ENCODE measurements around the gene NOXO1.
A peak's percentile ranks its signal among the peaks of the same experiment; 100 is the strongest.
"Not testable (repeated sequence)": the region's sequence is repeated elsewhere in the genome, so short reads cannot be mapped to it uniquely, and the experiment has no call there.

NOXO1 gene

DNA sequence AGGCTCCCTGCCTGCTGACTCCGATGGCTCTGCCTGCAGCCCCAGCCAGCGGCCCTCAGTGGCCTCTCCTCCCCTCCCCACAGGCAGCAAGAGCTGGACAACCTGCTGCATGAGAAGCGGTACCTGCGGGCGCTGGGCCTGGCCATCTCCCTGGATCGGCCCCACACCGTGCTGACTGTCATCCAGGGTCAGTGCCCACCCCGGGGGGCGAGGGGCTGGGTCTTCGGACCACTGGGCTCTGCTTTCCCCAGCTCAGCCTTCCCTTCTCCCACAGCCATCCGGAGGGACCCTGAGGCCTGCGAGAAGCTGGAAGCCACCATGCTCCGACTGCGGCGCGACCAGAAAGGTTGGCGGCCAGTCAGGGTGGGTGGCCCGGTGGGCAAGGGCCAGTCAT is 3.4 kb downstream of the NOXO1 start:
- DNase-seq: no peak

DNA sequence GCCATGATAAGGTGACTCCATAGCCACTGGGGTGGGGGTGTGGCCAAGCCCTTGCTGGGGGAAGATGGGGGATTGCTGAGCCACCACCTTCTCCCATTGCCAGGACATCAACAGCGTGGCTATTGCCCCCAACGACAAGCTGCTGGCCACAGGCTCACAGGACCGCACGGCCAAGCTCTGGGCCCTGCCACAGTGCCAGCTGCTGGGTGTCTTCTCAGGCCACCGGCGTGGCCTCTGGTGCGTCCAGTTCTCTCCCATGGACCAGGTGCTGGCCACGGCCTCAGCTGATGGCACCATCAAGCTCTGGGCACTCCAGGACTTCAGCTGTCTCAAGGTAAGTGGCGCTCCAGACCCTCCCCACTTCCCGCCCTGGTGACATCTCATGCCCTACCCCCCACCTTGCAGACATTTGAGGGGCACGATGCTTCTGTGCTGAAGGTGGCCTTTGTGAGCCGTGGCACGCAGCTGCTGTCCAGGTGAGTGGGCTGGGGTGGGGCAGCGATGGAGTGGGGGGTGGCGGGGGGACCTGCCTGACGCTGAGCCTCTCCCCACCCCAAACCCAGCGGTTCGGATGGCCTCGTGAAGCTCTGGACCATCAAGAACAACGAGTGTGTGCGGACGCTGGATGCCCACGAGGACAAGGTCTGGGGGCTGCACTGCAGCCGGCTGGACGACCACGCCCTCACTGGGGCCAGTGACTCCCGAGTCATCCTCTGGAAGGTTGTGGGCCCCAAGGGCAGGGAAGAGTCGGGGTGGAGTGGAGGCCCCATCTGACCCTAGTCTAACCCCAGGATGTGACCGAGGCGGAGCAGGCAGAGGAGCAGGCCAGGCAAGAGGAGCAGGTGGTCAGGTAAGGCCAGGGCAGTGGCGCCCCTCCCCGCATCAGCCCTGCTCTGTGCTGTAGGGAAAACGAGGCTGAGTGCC is 4.1 kb downstream of the NOXO1 start:
- DNase-seq: no peak

DNA sequence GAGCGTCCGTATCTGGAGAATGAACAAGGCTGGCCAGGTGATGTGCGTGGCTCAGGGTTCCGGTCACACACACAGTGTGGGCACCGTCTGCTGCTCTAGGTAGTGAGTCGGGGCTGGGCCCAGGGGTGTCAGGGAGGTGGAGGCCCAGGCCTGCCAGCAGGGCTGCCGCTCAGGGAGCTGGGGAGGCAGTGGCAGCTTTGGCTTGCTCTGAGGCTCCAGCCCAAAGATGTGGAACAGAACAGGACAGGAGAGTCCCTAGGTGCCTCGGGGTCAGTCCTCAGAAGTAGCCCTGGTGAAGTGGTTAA is 5.1 kb downstream of the NOXO1 start:
- DNase-seq: no peak

DNA sequence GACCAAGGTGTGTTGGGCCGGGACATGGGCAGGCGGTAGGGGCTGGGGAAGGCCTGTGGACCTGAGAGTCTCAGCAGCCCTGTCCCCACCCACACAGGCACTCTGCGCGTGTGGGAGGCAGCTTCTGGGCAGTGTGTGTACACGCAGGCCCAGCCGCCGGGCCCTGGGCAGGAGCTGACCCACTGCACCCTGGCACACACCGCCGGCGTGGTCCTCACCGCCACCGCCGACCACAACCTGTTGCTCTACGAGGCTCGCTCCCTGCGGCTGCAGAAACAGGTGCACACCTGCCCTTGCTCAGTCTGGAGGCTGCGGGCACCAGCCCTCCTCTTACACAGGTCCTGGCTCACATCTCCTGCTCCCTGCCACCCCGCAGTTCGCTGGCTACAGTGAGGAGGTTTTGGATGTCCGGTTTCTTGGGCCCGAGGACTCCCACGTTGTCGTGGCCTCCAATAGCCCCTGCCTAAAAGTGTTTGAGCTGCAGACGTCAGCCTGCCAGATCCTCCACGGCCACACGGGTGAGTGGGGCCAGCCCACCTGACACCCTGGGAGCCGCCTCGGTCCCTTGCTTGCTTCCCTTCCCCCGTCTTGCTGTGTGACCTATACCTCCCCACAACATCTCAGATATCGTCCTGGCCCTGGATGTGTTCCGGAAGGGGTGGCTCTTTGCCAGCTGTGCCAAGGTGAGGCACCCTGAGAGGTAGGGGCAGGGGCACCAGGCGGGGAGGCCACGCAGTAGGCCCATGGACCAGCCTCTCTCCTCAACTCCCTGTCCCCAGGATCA is 5.6 kb downstream of the NOXO1 start:
- DNase-seq: no peak

DNA sequence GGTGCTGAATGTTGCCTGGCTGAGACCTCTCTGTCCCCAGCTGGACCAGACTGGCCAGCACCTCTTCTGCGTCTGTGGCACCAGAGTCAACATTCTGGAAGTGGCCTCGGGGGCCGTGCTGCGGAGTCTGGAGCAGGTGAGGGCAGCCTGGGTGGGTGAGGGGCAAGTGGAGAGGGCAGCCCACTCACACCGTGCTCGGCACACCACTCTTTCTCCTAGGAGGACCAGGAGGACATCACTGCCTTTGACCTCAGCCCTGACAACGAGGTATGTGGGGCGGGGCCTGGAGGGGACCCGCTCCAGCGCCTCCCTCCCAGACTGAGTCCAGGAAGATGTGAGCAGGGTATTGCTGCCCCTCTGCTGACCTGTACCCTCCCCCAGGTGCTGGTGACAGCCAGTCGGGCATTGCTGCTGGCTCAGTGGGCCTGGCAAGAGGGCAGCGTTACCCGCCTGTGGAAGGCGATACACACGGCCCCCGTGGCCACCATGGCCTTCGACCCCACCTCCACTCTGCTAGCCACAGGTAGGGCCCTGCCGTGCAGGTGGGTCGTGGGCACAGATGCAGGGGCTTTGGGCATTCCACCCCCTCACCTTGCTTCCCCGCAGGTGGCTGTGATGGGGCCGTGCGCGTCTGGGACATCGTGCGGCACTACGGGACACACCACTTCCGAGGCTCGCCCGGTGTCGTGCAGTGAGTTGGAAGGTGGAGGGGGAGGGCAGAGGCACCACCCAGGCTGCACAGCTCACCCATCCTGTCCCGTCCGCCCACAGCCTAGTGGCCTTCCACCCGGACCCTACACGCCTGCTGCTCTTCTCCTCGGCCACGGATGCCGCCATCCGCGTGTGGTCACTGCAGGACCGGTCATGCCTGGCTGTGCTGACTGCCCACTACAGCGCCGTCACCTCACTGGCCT is 6.9 kb downstream of the NOXO1 start:
- DNase-seq: no peak

DNA sequence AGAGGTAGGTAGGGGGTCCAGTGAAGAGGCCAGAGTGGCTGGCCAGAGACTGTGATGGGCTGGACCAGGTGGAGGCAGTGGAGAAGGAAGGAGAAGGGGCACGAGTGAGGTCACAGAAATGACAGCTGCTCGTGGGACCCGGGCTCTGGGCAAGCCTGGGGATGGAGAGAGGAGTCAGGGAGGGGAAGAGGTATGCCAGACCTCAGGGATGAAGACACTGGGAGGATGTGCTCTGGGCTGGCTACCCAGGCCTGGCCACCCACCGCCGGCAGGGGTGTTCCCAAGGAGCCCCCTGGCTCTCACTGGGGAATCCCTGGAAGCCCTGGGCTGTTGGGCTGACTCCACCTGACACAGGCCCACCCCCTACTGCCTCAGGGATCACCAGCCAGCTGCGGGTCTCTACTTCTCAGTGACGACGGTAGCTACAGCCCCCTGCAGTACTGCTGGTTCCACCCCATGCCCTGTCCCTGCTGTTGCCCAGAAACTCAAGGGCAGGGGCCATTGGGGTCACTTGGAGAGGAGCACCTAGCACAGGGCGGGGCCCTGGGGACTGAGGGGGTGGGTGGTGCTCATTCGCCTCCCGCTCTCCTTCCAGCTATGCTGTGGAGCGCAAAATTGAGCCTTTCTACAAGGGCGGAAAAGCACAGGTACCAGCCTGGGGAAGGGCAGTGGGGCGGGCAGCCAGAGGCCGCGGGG is 7.7 kb downstream of the NOXO1 start:
- no peak for DNase-seq

DNA sequence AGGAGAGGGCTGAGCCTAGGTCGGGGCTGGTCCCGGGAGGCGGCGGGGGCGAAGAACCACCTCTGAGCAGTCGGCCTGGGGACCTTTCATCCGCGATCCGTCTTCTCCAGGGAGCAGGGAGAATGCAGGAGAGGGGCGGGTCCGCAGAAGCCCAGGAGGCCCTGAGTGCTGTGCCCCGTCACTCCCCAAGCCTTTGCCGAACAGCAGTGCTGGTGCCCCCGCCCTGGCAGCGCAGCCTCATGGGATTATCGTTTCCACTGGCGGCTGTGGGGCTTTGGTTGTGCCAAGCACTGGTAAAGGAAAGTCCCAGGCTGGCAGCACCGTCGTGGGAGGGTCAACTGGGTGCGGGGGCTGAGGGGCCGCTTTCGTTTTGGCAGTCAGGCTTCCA is 8.8 kb downstream of the NOXO1 start:
- no peak for DNase-seq

DNA sequence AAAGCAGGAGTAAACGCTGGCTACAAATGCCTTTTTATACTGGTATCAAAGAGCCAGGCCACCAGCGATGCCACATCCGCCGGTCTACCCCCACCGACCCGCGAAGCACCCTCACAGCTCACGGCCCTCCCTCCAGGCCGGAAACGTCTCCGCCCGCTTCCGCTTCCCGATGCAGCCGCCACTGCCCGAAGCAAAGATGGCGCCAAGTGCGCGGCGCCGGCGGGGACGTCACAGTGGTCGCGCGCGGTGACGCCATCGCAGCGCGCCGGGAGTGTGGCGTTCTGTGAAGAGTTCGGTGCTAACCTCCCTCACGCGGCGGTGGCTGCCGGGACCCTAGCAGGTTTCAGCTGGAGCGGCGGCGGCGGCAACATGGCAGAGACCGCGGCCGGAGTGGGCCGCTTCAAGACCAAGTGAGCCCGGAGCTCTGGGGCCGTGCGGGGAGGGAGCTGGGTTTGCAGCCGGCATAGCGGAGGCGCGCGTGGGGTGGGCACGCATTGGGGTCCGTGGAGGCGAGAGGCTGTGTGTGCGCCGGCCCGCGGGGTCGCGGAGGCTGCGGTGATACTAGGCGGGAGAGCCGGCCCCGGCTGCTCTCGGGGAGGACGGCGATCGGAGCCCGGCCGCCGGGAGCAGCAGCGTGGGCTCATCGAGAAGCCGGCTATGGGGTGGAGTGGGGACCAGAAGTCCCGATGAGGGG is 9.3 kb downstream of the NOXO1 start, which contains the start of gene TBL3:
Gene TBL3, plus strand, starts transcription at position 258 of the 694 bp plus-strand sequence. Its CDS starts 112 bp downstream, at position 370.
- DNase-seq: peak; percentile 63

DNA sequence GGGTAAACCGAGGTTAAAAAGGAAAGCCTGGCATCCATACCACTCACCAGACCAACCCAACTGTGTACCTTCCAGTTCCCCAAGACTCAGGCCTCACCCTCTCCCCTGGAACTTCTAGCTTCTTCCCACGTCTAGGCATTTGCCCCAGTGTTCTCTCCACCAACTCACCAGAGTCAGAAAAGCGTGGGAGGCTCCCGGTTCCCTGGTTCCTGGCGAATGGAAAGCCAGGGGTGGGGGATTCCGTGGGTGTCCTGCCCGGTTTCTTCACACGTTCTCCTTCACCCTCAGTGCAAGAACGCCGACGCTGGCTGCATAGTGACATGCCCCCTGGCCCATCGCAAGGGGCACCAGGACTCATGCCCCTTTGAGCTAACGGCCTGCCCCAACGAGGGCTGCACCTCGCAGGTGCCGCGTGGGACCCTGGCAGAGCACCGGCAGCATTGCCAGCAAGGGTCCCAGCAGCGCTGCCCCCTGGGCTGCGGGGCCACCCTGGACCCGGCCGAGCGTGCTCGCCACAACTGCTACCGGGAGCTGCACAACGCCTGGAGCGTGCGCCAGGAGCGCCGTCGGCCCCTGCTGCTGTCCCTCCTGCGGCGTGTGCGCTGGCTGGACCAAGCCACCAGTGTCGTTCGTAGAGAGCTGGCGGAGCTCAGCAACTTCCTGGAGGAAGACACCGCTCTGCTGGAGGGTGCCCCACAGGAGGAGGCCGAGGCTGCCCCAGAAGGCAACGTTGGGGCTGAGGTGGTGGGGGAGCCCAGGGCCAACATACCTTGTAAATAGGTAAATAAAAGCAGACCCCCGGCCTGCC is 12.9 kb downstream of the NOXO1 start:
- DNase-seq: no peak

DNA sequence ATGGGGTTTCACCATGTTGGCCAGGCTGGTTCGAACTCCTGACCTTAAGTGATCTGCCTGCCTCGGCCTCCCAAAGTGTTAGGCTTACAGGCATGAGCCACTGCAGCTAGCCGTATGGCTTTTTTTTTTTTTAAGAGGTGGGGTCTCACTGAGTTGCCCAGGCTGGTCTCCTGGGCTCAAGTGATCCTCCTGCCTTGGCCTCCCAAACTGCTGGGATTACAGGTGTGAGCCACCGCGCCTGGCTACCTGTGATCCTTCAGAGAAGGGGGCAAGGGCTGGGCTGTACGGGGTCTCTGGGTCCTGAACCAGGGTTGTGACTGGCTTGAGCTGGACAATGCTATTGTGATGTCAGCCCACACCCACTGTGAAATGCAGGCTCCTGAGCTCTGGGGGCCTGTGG is 14.8 kb downstream of the NOXO1 start, which contains the start of gene RNF151:
Gene RNF151, plus strand, starts transcription at position 397 of the 400 bp plus-strand sequence. CDS start 26 bp downstream, outside the sequence.
- no peak for DNase-seq

DNA sequence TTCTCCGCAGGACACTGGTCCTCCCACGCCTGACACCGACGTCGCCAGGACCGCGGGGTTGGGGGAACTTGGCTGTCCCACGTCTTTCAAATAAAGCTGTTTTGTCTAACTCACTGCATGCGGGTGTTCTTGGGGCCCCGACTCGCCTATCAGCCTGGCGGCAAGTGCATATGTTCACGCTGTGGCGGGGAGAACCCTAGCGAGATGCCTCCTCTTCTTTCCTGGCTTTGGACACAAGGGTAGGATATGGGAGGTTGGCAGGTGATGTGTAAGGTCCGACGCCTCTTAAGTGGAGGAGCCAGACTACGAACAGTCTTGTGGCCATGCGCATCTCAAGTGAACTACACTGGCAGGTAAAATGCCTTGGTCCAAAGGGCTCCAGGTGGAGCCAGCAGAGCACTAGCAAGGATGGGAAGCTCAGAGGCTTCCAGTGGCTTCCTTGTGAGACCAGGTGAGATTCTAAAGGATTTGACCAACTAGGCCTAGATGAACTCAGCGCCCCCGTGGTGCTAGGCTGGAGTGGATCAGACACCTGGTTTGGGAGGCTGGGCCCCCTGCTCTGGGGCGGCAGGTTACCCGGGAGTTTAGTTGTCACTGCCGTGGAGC is 15.8 kb downstream of the NOXO1 start:
- no peak for DNase-seq

DNA sequence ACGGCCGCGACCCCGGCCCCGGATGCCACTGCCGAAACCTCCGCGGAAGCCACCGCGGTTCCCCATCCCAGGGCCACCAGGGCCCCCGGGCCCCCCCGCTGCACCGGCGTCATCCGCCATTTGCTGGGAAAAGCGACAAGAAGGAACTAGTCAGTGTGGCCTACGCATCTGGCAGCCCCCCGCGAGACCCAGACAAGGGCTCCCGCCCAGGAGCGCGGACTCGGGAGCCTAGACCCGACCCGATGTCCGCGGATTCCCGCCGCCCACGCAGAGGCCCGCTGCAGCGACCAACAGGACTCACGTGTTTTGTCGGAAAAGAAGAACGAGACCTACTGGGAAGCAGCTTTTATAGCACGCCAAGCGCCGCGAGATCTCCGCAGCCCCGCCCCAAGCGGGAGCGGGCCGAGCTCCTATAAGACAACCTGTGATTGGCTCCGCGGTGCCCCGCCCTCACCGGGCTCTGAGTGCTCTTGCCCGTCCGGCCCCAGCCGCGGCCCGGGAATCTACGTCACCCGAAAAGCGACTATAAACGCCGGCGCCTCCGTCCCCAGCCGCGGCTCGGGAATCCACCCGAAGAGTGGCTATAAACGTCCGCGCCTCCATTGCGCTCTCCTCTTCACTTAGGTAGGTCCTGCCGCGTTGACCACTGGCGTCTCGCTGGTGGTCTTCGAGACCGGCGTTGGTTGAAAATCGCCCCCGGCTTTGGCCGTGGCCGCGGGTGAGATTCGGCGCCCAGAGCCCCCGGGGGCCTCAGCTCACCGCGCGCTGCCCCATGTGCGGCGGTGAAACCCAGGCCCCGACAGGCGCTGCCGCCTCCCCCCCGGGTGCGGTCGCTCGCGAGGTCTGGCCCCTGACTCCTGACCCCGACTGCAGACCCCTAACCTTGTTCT is 16.5 kb downstream of the NOXO1 start, which contains the start of gene RPS2:
Gene RPS2, minus strand, starts transcription at position 321 of the 890 bp plus-strand sequence. Its CDS starts 201 bp downstream, at position 120.
- DNase-seq: peak; percentile 92

DNA sequence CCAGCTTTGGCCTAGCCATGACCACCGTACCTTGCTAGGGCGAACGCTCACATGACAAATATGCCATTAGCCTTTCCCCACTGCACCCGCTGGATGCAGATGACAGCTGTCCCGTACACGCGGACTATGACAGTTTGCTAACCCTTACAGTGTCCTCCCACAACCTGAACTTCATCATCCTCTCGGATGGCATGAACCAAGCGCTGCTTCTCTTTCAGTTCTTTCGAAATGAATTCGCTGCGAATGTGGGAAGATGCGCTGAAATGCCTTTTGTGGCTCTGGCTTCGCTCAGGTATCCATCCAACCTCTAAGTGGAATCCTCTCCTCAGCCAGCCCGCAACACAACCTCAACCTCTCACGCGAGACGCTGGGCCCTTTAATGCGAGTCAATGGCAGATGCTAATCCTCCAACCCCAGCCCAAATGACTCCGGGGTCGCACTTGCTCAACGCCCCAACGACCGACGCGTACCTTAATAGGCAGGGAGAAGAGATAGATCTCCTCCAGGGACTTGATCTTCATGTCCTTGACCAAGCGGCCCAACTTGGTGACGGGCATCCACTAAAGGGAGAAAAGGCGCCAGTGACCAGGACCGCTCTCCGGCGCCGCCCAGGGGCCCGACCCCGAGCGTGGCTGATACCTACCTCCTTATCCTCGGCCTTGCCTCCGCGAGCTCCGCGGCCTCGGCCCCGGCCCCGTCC is 17.3 kb downstream of the NOXO1 start:
- no peak for DNase-seq

DNA sequence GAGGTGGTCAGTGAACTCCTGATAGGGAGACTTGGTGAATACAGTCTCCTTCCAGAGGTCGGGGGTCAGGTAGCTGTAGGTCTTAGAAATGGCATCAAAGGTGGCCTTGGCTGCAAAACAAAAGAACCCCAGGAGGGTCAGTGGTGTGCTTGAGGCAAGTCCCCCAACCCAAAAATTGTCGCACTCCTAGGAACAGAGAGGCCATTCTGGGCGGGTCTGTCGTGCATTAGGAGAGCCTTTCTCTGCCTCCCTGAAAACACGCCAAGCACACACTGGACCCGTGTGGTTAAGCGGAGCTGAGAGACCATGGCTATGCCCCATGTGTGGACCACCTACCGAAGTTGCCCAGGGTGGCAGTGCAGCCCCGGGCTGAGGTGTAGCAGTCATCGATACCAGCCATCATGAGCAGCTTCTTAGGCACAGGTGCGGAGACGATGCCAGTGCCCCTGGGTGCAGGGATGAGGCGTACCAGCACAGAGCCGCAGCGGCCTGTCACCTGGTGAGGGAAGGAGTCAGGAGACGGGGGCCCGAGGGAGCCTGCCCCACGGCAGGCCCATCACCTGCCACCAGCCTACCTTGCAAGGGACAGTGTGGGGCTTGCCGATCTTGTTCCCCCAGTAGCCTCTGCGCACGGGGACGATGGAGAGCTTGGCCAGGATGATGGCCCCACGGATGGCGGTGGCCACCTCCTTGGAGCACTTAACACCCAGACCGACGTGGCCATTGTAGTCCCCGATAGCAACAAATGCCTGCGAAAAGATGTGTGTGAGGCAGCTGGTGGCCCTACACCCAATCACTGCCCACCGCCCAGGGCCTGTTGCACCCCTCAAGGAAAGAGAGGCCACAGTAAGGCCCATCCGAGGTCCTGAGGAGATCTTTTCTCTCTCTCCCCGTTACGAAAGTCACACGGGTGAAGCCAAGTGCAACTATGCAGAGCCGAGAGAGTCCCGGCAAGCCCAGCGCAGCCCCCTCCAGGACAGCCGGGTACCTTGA is 18.8 kb downstream of the NOXO1 start:
- DNase-seq: not testable (repeated sequence)

DNA sequence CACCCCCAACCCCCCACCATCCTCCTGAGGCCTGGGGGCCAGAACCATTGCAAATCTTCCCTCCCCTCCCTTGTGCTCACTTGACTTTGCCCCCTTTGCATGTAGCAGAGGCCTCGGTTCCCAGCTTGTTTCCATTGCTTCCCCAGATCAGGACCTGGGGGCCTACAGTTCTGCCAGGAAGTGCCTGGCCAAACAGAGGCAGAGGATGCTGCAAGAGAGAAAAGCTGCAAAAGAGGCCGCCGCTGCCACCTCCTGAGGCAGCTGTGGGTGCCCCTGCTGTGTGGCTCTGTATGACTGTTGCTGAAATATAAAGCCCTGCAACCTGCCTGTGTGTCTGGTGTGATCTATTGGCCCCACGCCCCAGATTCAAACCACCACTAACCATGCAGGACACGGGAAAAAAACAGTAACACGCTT is 19.6 kb downstream of the NOXO1 start:
- no peak for DNase-seq

DNA sequence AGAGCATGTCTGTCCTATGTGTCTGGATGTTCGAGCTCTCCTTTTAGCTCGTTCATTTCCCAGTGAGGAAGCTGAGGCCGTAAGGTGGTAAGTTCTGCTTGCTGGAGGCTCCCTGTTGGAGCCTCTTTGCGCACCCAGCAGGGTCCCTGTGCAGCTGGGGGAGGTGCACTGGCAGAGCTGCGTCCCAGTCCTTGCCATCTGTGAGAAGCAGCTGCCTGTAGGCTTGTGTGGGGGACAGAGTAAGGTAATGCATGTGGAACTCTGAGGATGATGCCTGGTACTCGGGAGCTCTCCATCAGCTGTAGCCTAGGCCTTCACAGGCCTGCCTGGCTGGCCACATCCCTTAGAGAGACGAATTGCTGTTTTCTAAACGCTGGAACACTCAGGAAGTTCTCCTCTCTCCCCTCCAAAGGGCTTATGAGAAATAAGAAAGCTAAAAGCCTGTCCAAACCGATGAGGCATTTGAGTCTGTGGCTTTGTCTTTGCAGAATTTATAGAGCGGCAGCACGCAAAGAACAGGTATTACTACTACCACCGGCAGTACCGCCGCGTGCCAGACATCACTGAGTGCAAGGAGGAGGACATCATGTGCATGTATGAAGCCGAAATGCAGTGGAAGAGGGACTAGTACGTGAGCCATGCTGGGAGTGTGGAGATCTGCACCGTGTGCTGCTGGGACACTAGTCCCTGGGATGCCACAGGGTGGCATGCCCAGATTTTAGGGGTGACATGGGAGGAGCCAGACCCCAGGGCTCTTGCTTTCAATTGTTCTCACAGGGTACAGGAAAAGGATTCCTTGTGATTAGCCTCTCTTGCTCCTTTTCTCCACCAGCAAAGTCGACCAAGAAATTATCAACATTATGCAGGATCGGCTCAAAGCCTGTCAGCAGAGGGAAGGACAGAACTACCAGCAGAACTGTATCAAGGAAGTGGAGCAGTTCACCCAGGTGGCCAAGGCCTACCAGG is 20.3 kb downstream of the NOXO1 start:
- peak; percentile 31 for DNase-seq

All from NCI-H510A treated with DMSO at 0.1 percent for 48 hours (cell line).